MM.1S (cell line): ENCODE data around the gene SEPSECS.

Experiments used
- EZH2 ChIP-seq: fragments of 300-600 bp; sonication (generic); optimal IDR thresholded peaks from 2 replicates; pipeline ENCODE3; 2017; ENCODE audit warnings: low read depth, mild to moderate bottlenecking, antibody characterized with exemption, low read length, mixed read lengths
- EZH2phosphoT487 ChIP-seq: fragments of 300-600 bp; sonication (generic); IDR thresholded peaks from 2 replicates; pipeline ENCODE4 v1.6.1; 2018; ENCODE audit warnings: antibody characterized with exemption, low read length
- TF ChIP-seq, protein P1 (sequence below): fragments of 300-600 bp; sonication (generic); IDR thresholded peaks from 2 replicates; pipeline ENCODE4 v1.5.1; 2016; ENCODE audit warnings: antibody characterized with exemption, low read length, mixed read lengths

- TF ChIP-seq, protein P1, sequence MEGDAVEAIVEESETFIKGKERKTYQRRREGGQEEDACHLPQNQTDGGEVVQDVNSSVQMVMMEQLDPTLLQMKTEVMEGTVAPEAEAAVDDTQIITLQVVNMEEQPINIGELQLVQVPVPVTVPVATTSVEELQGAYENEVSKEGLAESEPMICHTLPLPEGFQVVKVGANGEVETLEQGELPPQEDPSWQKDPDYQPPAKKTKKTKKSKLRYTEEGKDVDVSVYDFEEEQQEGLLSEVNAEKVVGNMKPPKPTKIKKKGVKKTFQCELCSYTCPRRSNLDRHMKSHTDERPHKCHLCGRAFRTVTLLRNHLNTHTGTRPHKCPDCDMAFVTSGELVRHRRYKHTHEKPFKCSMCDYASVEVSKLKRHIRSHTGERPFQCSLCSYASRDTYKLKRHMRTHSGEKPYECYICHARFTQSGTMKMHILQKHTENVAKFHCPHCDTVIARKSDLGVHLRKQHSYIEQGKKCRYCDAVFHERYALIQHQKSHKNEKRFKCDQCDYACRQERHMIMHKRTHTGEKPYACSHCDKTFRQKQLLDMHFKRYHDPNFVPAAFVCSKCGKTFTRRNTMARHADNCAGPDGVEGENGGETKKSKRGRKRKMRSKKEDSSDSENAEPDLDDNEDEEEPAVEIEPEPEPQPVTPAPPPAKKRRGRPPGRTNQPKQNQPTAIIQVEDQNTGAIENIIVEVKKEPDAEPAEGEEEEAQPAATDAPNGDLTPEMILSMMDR, result no peak
- TF ChIP-seq EZH2 (no peak), EZH2phosphoT487 (no peak)
These were observed 17.8 kb downstream of the SEPSECS start for GRCh38 chr4:25142468-25142867.
